AG04450 (cell line): ENCODE measurements around the gene SCT. TPM values are rescaled to one million over a fixed set of nuclear protein-coding genes. Genes with fewer than 3 reads are reported as not detected.
"Not testable (repeated sequence)": the region's sequence is repeated elsewhere in the genome, so short reads cannot be mapped to it uniquely, and the experiment has no call there.

Experiments used
- CTCF ChIA-PET: fragments of 300-600, 350-600 bp; formaldehyde crosslinking; extraction: SDS; loops from one replicate; lab custom pipeline; 2022; ENCODE audit warnings: antibody characterized with exemption, inconsistent platforms; lab: Charles Lee
- POLR2A ChIA-PET: fragments of 350-600 bp; formaldehyde crosslinking; extraction: SDS; loops from one replicate; lab custom pipeline; 2021; ENCODE audit warnings: antibody characterized with exemption, inconsistent platforms; lab: Yijun Ruan, JAX
- DNase-seq: peaks from one replicate; pipeline ENCODE4 v3.0.0-alpha.2; 2011; ENCODE audit warnings: low read depth, low spot score
- H3K27ac ChIP-seq: one replicate; pipeline ENCODE4 v1.5.1; 2012; ENCODE audit warnings: low read depth, low read length, control low read depth
- H3K27me3 ChIP-seq: one replicate; pipeline ENCODE4 v1.6.0; 2012; ENCODE audit warnings: low read length; ENCODE audit not compliant: control insufficient read depth, insufficient read depth
- H3K4me3 ChIP-seq: 2 replicates; pipeline ENCODE4 v1.5.1; 2011; ENCODE audit warnings: mild to moderate bottlenecking, low read depth, low read length, control low read depth
- H3K9me3 ChIP-seq: 2 replicates; pipeline ENCODE4 v1.5.1; 2012; ENCODE audit warnings: low read length; ENCODE audit not compliant: control insufficient read depth, insufficient read depth
- CTCF ChIP-seq: IDR thresholded peaks from 2 replicates; pipeline ENCODE4 v1.5.1; 2011; ENCODE audit warnings: low read depth, low read length, control low read depth, inconsistent platforms
- polyA plus RNA-seq: library from polyadenylated mRNA; depleted of rRNA; stranded (reverse); fragments of >200 nt; gene quantifications from 2 replicates; pipeline ENCODE4 v1.2.3, GENCODE V29; 2011

SCT gene
- polyA plus RNA-seq, 1 experiment, result not detected

DNA sequence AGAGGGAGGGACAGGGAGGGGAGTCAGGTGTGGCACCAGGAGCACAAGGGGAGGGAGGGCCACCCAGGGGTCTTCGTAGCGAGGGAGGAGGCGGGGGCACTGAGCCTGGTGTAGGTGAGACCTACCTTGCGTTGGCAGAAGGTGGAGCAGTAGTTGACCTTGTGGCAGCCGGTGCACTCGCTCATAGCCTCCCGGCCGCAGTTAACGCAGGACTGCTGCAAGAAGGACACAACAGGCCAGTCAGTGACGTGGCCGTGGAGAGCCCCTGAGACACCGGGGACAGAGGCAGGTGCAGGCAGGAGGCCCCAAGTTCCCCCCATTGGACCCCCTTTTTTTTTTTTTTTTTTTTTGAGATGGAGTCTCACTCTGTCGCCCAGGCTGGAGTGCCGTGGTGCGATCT is 26.9 kb upstream of the SCT start:
- CTCF ChIA-PET, result no interaction called here
- DNase-seq, result no peak
- Histone ChIP-seq H3K9me3 (no peaks in the 10 kb centered on the region), H3K27ac (no peak overlapping the region), H3K27me3 (no peaks in the 10 kb centered on the region), H3K4me3 (no peak overlapping the region)
- POLR2A ChIA-PET, result no interaction called here
- no peak for TF ChIP-seq CTCF

DNA sequence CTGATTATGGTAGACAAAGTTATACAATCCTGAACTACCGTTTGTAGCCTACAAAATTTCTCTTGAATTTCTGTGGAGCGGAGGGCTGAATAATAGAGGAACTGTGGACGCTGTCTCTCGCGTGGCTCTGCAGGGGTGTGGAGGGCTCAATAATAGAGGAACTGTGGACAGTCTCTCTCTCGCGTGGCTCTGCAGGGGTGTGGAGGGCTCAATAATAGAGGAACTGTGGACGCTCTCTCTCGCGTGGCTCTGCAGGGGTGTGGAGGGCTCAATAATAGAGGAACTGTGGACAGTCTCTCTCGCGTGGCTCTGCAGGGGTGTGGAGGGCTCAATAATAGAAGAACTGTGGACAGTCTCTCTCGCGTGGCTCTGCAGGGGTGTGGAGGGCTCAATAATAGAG is 26.2 kb upstream of the SCT start:
- H3K9me3 ChIP-seq, H3K27me3 ChIP-seq, CTCF ChIA-PET, POLR2A ChIA-PET, H3K27ac ChIP-seq, H3K4me3 ChIP-seq, DNase-seq: not testable (repeated sequence)

GRCh38 chr11:650482-650881 is 23.5 kb upstream of the SCT start:
- CTCF ChIA-PET, result interaction anchor here (1.5 kb wide), 1 partner anchor 12 kb away, joined by 3 read pairs; no protein-coding TSS in a partner anchor
- POLR2A ChIA-PET, result no interaction called here
- DNase-seq, result no peak

DNA sequence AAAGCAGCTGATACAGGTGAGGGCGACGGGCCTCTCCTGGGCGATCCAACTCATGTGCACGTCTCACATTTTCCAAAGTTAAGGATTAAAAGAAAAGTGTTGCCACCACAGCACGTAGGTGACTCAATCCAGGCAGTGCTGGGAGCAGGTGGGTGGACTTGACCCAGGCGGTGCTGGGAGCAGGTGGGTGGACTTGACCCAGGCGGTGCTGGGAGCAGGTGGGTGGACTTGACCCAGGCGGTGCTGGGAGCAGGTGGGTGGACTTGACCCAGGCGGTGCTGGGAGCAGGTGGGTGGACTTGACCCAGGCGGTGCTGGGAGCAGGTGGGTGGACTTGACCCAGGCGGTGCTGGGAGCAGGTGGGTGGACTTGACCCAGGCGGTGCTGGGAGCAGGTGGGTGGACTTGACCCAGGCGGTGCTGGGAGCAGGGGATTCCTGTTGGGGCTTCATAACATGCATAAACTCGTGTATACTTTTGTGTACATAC is 20.7 kb upstream of the SCT start:
- H3K9me3 ChIP-seq, H3K27ac ChIP-seq, H3K27me3 ChIP-seq, H3K4me3 ChIP-seq, POLR2A ChIA-PET, DNase-seq: not testable (repeated sequence)
- CTCF ChIA-PET, result interaction anchor here (0.6 kb wide), 1 partner anchor 79 kb away, joined by 4 read pairs; no protein-coding TSS in a partner anchor

More at GRCh38 chr11:650482-650881, 23.5 kb upstream of the SCT start:
- H3K27me3 ChIP-seq, result no peaks in the 10 kb centered on the region
- no peak overlapping the region for H3K27ac ChIP-seq
- no peak overlapping the region for H3K4me3 ChIP-seq
- no peak for TF ChIP-seq CTCF
- no peaks in the 10 kb centered on the region; the same call in 1 of the 2 replicates for H3K9me3 ChIP-seq

- no peak overlapping the region for H3K4me3 ChIP-seq
- CTCF ChIA-PET, result interaction anchor here (0.6 kb wide), 1 partner anchor 18 kb away, joined by 3 read pairs; no protein-coding TSS in a partner anchor
These were observed 19.2 kb upstream of the SCT start for GRCh38 chr11:646214-646613.

More at GRCh38 chr11:646214-646613, 19.2 kb upstream of the SCT start:
- no peak for DNase-seq
- POLR2A ChIA-PET, result no interaction called here
- H3K27ac ChIP-seq, result no peak overlapping the region
- TF ChIP-seq CTCF, result no peak
- no peaks in the 10 kb centered on the region for H3K27me3 ChIP-seq
- H3K9me3 ChIP-seq, result peaks cover 4% of the 10 kb centered on the region
